HG02884 (cell line): ENCODE measurements around the gene ZNRF3.
"Not testable (repeated sequence)": the region's sequence is repeated elsewhere in the genome, so short reads cannot be mapped to it uniquely, and the experiment has no call there.

Experiments
- ATAC-seq: cut with Tn5 transposase; IDR thresholded peaks from one replicate; pipeline ENCODE4 v1.9.1; 2021; ENCODE audit warnings: mild to moderate bottlenecking, moderate library complexity; ENCODE audit not compliant: unreplicated experiment

Gene ZNRF3

DNA sequence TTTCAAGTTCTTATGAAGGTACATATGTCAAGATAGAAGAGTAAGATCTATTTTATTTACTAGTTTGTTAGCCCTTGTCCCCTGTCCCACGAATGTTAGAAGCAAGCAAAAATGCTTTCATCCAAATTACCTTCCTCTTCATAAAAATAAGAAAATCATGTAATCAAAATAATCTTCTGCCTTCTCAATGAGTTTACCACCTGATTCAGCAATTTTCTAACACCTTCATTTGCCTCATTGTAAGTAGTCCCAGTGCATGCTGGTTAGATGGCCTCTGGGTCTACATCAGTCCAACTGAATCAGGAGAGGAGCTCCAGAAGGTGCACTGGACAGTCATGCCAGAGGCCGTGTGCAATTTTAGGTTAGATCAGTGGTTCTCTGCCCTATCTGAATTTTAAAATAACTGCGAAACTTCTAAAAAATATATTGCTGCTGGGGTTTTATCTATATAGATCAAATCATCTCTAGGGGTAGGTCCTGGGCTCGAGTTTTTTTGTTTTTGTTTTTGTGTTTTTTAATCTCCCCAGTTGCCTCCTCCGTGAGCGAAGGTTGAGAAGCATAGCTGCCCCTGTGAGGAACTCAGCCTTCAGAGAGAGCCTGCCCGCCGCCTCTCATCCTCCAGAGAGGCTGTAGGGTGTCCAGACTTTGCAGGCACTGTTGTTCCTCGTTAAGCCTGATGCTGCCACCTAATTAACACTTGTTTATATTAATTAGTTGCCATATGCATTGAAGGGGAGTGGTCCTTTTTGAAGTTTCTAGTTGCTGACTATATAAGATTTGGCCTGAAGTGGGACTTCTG, 146.0 kb downstream of the ZNRF3 start:
- ATAC-seq, result no peak

DNA sequence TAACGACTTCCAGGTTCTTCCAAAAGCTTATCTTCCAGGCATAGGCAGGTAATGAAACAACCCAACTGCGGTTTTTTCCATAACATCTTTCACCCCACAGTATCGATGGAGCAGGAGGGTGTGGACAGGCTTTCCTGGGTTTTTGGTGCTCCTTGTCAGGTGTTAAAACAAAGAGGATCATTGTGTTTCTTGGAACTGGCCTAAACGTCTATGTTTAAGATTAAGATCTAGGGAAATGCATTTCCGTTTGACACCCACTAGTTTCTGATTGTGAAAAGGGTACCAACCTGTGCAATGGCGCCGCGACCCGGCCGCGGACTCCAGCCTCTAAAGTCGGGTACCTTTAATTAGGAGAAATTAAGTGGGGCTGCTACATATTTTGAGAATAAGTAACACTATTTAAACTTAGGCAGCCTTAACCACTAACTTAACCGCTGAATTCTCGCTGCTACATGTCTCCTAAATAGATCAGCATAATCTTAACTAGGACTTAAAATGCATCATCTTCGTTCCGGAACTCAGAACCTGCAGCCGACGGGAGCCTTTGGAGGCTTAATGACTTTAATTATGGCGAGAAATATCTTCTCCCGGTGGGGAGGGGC, 146.7 kb downstream of the ZNRF3 start:
- no peak for ATAC-seq

DNA sequence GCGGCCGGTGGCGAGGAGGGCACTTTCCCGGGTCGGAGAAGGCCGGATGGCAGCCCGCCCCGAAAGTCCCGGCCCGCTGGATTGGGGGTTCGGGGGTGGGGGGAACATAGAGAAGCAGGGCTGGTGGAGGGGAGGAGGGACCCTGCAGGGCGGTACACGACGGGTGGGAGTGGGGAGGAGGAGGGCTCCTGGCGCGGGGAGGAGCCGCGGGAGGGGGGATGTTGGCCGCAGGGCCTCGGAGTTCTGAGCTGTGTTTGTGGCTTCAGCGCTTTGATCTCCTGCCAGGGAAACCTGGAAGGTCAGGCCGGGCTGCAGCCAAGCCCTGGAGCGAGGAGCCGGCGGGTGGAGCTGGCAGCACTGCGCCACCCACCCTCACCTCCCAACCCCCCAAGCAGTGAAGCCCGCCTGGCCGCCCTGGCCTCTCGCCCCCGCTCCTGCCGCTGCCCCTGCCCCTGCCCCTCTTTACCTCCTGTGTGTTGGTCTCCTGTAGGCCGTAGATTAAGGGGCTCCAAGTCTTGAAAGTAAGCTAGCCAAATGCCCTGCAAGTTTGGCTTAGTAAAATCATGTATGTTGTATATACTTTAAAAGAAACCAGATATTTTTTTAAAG, 147.3 kb downstream of the ZNRF3 start:
- no peak for ATAC-seq

DNA sequence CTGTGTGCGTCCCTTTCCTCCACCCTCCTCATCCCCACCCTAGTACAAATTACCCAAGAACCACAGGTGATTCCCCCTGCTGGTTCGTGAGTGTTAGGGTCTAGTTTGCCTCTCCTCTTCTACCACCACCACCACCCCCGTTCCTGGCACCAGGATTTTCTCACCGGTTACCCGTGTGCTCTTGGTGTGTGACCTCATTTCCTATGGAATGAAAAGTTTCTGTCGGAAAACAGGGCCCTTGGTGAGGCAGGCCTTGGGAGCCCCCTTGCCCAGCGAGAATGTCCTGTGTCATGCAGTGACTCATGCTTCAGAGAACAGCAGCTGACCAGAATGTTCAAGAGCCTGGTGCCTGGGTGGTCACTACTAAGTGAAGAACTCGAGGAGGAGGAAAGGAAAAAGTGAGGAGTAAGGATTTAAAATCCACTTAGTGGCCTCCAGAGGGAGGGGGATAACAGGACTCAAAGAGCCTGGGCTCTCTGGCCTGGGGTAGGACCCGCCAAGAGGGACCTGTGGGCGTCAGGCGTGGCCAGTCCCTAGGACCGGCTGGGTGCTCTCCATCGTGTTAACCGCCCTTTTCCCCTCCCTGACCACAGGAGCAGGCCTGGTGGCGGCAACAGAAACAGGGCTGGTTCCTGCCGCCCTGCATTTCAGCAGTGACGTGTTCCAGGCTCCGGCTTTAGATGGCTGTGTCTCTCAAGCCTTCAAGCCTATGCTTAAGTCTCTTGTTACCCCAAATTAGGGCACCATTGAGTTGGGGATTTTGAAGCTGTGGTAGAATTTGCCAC, 148.0 kb downstream of the ZNRF3 start:
- no peak for ATAC-seq

DNA sequence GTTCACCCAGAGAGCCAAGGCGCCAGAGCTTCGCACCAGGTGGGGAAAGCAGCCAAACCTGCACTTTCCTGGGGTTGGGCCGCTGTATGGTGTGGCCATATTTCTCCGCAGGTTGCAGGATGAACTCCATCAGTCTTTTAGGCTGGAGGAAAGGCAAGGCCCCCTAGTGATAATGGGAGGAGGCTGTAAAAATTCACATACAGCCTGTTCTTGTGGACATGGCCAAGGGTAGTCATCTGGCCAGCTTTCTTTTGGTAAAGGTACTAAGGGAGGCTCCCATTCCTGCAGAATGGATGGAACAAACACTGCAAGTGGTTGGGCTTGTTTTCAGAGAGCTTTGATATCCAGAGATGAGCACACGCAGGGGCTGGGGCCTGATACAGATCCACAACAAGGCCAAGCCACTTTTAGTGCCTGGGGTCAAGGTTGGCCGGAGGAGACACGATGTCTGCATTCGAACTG, 148.7 kb downstream of the ZNRF3 start:
- no peak for ATAC-seq

DNA sequence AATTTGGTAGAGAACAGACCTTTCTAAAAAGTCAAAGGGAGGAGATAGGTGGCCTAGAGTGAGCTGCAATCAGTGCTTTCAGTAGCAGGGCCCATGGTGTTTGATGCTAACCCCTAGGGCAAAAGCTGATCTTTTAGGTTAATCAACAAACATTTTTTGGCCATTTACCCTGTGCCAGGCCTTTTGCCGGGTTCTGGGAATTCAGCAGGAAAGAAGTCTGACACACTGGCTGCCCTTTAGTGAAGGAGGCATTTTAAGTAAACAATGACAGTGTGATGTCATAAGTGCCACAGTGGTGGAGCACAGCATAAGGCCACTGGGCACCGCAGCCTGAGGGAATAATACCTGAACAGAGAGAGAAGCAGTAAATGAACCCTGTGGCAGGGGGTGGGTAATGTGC, 149.2 kb downstream of the ZNRF3 start:
- no peak for ATAC-seq

DNA sequence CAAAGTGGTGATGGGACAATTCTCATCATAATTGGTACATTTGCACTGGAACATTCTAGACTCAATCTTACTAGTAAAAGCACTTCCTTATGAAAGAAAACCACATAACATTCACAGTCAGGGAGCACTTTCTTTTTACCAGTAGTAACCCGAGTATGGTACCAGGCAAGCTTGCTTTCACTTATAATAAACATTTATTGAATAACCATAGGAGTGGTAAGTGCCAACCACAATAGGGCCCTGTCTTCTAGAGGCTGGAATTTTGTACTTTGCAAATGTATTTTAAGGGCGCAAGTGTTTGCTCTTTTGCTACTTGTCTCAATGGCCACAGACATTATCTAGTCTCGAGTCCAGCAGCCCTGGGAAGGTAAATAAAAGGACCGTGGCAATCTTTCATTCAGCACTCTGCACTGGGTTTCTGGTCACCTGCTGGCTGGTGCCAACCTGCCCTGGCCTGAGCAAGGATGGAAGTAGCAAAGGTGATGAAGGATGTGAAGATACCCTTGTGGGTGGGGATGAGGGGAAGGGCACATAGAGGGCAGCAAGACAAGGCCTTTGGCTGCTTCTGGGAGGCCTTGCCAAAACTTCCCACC, 154.1 kb downstream of the ZNRF3 start:
- no peak for ATAC-seq

DNA sequence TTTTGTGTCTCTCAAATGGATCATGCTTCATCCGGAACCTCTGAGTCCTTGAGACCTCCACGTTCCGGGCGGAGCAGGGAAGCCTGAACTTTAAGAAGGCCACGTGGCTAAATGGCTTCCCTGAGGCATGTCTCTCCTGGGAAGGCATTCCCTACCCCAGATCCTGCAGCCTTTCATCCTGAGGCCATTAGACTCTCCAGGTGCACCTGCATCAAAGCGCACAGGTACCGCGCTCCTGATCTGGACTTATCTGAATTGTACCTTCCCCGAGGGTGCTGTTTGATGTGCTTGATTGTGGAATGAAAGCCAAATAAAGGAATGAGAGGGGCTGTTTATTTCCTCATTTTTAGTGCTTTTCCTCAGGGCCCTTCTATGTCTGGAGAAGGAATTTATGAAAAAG, 155.8 kb downstream of the ZNRF3 start:
- no peak for ATAC-seq

DNA sequence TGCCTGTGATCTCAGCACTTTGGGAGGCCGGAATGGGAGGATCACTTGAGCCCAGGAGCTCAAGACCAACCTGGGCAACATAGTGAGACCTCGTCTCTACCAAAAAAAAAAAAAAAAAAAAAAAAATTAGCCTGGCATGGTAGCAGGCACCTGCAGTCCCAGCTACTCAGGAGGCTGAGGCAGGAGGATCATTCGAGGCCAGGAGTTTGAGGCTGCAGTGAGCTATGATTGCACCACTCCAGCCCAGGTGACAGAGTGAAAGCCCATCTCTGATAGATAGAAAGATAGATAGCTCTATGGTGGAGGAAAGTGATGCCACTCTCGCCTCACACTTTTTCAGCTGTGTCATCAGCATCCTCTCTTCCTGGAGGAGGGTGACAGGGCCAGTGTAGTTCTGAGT, 156.3 kb downstream of the ZNRF3 start:
- ATAC-seq, result not testable (repeated sequence)

DNA sequence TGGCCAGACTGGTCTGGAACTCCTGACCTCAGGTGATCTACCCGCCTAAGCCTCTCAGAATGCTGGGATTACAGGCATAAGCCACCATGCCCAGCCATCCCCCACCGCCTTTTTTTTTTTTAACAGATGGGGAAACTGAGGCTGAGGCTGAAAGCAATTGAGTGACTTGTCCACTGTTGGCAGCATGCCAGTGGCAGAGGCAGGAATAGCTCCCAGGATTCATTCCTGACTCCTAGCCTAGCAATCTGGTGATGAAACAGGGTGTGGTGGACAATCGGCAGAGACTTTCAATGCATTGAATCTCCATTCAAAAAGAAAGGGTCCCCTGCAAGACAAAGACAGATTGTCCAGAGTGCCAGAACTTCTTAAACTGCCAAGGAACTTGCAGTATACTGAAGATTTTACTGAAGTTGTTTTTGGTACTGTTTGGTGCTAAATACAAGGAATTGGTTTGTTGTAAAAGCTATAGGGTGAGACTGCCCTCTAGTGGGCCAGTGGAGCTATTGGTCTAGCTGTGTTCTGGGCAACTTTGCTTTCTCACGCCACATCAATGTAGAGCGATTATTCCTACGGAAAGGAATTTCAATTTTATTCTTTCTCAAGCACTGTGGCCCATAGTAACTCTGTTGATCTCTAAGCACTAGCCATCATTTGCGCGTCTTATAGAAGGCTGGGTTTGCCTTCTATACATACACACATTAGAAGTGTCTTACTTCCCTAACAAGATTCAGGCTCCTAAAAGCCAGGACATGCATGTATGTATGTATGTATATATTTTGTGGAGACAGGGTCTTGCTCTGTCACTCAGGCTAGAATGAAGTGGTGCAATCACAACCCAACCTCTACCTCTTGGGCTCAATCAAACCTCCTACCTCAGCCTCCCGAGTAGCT, 157.3 kb downstream of the ZNRF3 start:
- no peak for ATAC-seq

DNA sequence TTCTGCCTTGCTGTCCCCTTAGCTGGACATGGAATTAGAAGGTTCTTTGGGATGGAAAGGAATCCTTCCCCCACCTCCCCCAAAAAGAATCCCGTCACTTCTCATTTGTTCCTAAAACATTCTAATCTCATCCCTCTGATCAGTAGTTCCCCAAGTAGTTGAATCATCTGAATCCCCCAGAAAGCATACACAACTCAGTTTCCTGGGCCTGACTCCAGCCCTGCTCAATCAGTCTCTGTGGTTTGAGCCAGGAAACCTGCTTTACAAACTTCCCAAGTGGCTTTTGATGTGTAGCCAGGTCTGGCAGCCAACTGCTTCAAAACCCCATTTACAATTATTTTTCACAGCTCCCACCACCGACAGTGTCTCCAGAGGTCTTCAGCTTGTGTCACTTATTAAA, 158.0 kb downstream of the ZNRF3 start:
- ATAC-seq, result no peak

DNA sequence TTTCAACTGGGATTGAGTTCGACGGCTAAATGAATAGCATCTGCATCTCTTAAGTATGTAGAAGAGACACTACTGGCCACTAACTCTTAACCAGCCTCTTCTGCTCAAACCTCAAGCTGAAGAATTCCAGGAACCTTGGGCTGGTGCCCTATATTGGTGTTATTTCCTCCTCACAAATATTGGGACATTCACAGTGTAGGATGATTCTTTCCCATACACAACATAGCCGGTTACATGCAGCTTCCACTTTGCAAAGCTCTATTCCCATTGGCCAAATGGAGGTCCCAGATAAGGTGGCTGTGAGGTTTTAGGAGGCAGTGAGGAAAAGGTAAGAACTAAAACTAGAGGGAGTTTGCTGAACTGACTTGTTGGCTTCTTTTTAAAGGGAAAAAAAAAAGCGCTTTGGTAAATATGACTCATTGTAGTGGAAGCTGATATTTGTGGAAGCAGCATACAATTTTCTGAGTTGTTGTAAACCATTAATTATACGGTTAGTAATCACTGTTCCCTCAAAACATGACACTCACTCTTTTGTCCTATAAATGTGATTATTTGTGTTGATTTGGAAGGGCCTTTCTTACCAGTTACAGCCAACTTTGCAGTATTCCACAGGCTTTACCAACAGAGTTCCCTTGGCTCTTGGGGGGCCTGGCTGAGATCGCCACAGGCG, 160.7 kb downstream of the ZNRF3 start:
- no peak for ATAC-seq

DNA sequence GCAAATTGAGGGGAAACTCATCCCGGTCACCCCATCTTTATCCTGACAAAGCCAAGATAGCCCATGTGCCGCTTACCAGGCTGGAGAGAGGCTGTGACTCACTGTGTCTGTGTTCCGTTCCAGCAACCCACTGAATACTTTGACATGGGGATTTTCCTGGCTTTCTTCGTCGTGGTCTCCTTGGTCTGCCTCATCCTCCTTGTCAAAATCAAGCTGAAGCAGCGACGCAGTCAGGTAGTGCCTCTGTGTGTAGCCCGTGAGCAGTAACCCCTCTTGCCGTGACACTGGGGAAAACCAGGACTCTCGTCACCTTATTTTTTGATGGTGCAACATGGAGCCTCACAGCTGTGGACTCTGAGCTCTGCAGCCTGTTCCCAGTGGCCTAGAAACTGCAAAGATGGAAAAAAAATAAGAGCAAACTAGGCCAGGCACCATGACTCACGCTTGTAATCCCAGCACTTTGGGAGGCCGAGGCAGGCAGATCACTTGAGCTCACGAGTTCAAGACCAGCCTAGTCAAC, 161.3 kb downstream of the ZNRF3 start:
- ATAC-seq, result no peak

DNA sequence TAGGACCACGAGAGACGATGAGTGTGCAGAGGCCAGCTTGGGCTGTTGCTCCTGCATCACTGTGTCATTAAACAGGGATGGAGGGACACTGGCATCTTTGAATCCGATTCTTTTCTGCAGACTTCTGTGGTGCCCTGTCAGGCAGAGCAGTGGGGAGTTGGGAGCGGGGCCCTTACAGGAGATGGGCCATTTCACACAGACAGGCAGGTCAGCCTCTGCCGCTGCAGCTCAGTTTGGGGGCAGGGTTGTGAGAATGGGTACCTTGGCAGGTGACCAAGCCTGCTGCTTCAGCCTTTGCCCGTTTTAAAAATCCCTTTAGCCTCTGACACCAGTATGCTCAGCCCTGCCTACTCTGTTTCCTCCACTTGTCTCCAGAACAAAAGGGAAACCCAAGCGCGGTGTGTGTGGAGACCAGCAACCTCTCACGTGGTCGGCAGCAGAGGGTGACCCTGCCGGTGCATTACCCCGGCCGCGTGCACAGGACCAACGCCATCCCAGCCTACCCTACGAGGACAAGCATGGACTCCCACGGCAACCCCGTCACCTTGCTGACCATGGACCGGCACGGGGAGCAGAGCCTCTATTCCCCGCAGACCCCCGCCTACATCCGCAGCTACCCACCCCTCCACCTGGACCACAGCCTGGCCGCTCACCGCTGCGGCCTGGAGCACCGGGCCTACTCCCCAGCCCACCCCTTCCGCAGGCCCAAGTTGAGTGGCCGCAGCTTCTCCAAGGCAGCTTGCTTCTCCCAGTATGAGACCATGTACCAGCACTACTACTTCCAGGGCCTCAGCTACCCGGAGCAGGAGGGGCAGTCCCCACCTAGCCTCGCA, 165.7 kb downstream of the ZNRF3 start:
- ATAC-seq, result no peak

DNA sequence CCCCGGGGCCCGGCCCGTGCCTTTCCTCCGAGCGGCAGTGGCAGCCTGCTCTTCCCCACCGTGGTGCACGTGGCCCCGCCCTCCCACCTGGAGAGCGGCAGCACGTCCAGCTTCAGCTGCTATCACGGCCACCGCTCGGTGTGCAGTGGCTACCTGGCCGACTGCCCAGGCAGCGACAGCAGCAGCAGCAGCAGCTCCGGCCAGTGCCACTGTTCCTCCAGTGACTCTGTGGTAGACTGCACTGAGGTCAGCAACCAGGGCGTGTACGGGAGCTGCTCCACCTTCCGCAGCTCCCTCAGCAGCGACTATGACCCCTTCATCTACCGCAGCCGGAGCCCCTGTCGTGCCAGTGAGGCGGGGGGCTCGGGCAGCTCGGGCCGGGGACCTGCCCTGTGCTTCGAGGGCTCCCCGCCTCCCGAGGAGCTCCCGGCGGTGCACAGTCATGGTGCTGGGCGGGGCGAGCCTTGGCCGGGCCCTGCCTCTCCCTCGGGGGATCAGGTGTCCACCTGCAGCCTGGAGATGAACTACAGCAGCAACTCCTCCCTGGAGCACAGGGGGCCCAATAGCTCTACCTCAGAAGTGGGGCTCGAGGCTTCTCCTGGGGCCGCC, 166.4 kb downstream of the ZNRF3 start:
- no peak for ATAC-seq

DNA sequence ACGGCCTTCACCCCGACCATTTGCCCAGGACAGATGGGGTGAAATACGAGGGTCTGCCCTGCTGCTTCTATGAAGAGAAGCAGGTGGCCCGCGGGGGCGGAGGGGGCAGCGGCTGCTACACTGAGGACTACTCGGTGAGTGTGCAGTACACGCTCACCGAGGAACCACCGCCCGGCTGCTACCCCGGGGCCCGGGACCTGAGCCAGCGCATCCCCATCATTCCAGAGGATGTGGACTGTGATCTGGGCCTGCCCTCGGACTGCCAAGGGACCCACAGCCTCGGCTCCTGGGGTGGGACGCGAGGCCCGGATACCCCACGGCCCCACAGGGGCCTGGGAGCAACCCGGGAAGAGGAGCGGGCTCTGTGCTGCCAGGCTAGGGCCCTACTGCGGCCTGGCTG, 167.1 kb downstream of the ZNRF3 start:
- no peak for ATAC-seq

DNA sequence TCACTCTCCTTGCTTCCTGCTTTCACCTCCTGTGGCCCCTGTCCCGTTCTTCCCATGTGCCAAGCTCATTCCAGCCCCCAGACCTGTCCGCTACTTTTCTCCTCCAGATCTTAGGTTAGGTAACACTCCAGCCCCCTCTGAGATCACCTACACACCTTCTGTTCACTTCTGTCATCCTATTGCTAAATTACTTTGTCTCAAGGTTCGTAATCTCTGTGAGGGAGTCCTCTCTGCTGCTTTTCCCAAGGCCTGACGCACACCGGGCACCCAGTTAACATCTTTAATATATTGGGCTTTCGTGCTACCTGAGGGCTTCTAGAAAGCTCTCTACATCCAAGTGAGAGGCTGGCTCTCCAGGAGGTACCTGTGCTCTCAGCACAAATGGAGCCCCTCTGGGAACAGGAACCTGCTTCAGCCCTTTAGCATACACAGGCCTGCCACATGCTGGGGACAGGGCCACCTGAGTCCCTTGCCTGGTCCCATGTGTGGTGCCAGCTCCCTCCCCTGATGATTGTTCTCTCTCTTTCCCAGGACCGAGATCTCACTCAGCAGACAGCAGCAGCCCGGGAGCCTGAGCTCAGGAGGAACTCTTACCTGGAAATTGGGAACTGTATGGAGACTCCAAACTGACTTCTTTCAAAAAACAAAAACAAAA, 169.8 kb downstream of the ZNRF3 start:
- no peak for ATAC-seq
